HFF-Myc (cell line): ENCODE results near the gene LEFTY2.
"Not testable (repeated sequence)": the region's sequence is repeated elsewhere in the genome, so short reads cannot be mapped to it uniquely, and the experiment has no call there.

Experiments used
- DNase-seq: peaks from one replicate; pipeline ENCODE4 v3.0.0-alpha.2; 2011; ENCODE audit warnings: low read depth; ENCODE audit errors: extremely low read depth
- H3K4me3 ChIP-seq: replicated peaks from 2 replicates; pipeline ENCODE4 v1.5.1; 2011; ENCODE audit warnings: low read depth, mild to moderate bottlenecking, control low read depth, low read length
- CTCF ChIP-seq: IDR thresholded peaks from 2 replicates; pipeline ENCODE4 v1.5.1; 2012; ENCODE audit warnings: mild to moderate bottlenecking, low read depth, low read length, control low read depth; ENCODE audit errors: missing control alignments

Gene LEFTY2

GRCh38 chr1:225977937-225978748 is 37.1 kb upstream of the LEFTY2 start:
- no peak overlapping the region for H3K4me3 ChIP-seq
- no peak for DNase-seq
- TF ChIP-seq CTCF: no peak

- H3K4me3 ChIP-seq, DNase-seq: not testable (repeated sequence)
Measured at GRCh38 chr1:225975146-225975545, 34.1 kb upstream of the LEFTY2 start.

- DNase-seq: no peak
- no peak overlapping the region for H3K4me3 ChIP-seq
- TF ChIP-seq CTCF: no peak
Measured at GRCh38 chr1:225974454-225974853, 33.4 kb upstream of the LEFTY2 start.

GRCh38 chr1:225973158-225973557 is 32.1 kb upstream of the LEFTY2 start:
- H3K4me3 ChIP-seq: no peak overlapping the region
- no peak for TF ChIP-seq CTCF
- no peak for DNase-seq

- TF ChIP-seq CTCF: no peak
- no peak overlapping the region for H3K4me3 ChIP-seq
- DNase-seq: no peak
Measured at GRCh38 chr1:225972344-225973152, 31.5 kb upstream of the LEFTY2 start.

GRCh38 chr1:225970592-225971157 is 29.7 kb upstream of the LEFTY2 start:
- not testable (repeated sequence) for DNase-seq, H3K4me3 ChIP-seq

GRCh38 chr1:225969751-225970150 is 28.7 kb upstream of the LEFTY2 start:
- not testable (repeated sequence) for H3K4me3 ChIP-seq, DNase-seq

- TF ChIP-seq CTCF: no peak
- DNase-seq: no peak
- no peak overlapping the region for H3K4me3 ChIP-seq
Measured at GRCh38 chr1:225965231-225965630, 24.2 kb upstream of the LEFTY2 start.
